Loucy (cell line): ENCODE results near the gene MBD3L2B.
"Not testable (repeated sequence)": the region's sequence is repeated elsewhere in the genome, so short reads cannot be mapped to it uniquely, and the experiment has no call there.

Source experiments
- EZH2phosphoT487 ChIP-seq: fragments of 200-600 bp; IDR thresholded peaks from 2 replicates; pipeline ENCODE4 v1.6.1; 2018; ENCODE audit warnings: antibody characterized with exemption, mild to moderate bottlenecking, moderate library complexity, borderline replicate concordance
- TF ChIP-seq, protein P1 (sequence below): fragments of 200-600 bp; sonication (generic); conservative IDR thresholded peaks from 2 replicates; pipeline ENCODE4 v1.5.1; 2014; ENCODE audit warnings: mild to moderate bottlenecking, antibody characterized with exemption, low read length

DNA sequence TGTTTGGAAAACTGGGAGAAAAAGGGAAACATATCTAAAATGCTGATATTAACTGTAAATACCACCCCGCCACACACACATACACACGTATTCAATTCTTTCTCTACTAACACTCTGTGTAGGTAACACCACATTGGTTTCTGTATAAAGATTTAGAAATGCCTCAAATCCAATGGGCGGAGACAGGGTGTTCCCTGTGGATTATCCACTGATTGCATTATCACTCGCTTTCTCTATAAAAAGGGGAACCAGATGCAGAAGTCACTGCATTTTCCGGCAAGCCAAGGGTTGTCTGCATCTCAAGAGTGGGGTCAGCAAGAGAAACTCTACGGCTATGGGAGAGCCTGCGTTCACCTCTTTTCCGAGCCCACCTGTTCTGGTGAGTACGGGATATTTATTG, 9.0 kb upstream of the MBD3L2B start, which contains the start of gene MBD3L5:
- TF ChIP-seq, protein P1, sequence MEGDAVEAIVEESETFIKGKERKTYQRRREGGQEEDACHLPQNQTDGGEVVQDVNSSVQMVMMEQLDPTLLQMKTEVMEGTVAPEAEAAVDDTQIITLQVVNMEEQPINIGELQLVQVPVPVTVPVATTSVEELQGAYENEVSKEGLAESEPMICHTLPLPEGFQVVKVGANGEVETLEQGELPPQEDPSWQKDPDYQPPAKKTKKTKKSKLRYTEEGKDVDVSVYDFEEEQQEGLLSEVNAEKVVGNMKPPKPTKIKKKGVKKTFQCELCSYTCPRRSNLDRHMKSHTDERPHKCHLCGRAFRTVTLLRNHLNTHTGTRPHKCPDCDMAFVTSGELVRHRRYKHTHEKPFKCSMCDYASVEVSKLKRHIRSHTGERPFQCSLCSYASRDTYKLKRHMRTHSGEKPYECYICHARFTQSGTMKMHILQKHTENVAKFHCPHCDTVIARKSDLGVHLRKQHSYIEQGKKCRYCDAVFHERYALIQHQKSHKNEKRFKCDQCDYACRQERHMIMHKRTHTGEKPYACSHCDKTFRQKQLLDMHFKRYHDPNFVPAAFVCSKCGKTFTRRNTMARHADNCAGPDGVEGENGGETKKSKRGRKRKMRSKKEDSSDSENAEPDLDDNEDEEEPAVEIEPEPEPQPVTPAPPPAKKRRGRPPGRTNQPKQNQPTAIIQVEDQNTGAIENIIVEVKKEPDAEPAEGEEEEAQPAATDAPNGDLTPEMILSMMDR, result not testable (repeated sequence)
- not testable (repeated sequence) for TF ChIP-seq EZH2phosphoT487
